ENCODE results near the gene BUD31.
A peak's percentile ranks its signal among the peaks of the same experiment; 100 is the strongest.
"Not testable (repeated sequence)": the region's sequence is repeated elsewhere in the genome, so short reads cannot be mapped to it uniquely, and the experiment has no call there.

Gene BUD31

GRCh38 chr7:99399597-99399996 is 9.2 kb upstream of the BUD31 start:
- no peak for DNase-seq (ENCODE audit: low read depth in 2 of 2)

- no peak for DNase-seq (ENCODE audit: low read depth in 2 of 2)
Observed at GRCh38 chr7:99402854-99403253, 5.9 kb upstream of the BUD31 start.

- no peak for DNase-seq (ENCODE audit: low read depth in 2 of 2)
Observed at GRCh38 chr7:99403764-99404163, 5.0 kb upstream of the BUD31 start.

- no peak for DNase-seq (ENCODE audit: low read depth in 2 of 2)
Observed at GRCh38 chr7:99404235-99404976, 4.4 kb upstream of the BUD31 start.

GRCh38 chr7:99404977-99405320 is 3.8 kb upstream of the BUD31 start:
- no peak for DNase-seq (ENCODE audit: low read depth in 2 of 2)

GRCh38 chr7:99406557-99406956 is 2.2 kb upstream of the BUD31 start:
- no peak for DNase-seq (ENCODE audit: low read depth in 2 of 2)

GRCh38 chr7:99407872-99408378 is 844 bp upstream of the BUD31 start:
- peak in 1 of 2 donors; percentile 40 for DNase-seq (ENCODE audit: low read depth in 2 of 2)

GRCh38 chr7:99409192-99409572 is 413 bp downstream of the BUD31 start:
- no peak for DNase-seq (ENCODE audit: low read depth in 2 of 2)

GRCh38 chr7:99409806-99410205 is 1.0 kb downstream of the BUD31 start:
- no peak for DNase-seq (ENCODE audit: low read depth in 2 of 2)

GRCh38 chr7:99410635-99411034 is 1.9 kb downstream of the BUD31 start:
- DNase-seq (ENCODE audit: low read depth in 2 of 2): no peak

- DNase-seq (ENCODE audit: low read depth in 2 of 2): not testable (repeated sequence)
Observed at GRCh38 chr7:99415513-99416127, 6.9 kb downstream of the BUD31 start.

- no peak for DNase-seq (ENCODE audit: low read depth in 2 of 2)
Observed at GRCh38 chr7:99418260-99418659, 9.5 kb downstream of the BUD31 start.

- no peak for DNase-seq (ENCODE audit: low read depth in 2 of 2)
Observed at GRCh38 chr7:99419323-99420021, 10.7 kb downstream of the BUD31 start.

GRCh38 chr7:99420213-99420612 is 11.4 kb downstream of the BUD31 start:
- DNase-seq (ENCODE audit: low read depth in 2 of 2): no peak

GRCh38 chr7:99420986-99421385 is 12.2 kb downstream of the BUD31 start:
- no peak for DNase-seq (ENCODE audit: low read depth in 2 of 2)

- DNase-seq (ENCODE audit: low read depth in 2 of 2): no peak
Observed at GRCh38 chr7:99422186-99422585, 13.4 kb downstream of the BUD31 start.

GRCh38 chr7:99422625-99423024 is 13.9 kb downstream of the BUD31 start:
- DNase-seq (ENCODE audit: low read depth in 2 of 2): no peak

GRCh38 chr7:99424932-99425730 is 16.4 kb downstream of the BUD31 start:
- no peak for DNase-seq (ENCODE audit: low read depth in 2 of 2)

GRCh38 chr7:99428972-99429566 is 20.3 kb downstream of the BUD31 start:
- no peak for DNase-seq (ENCODE audit: low read depth in 2 of 2)

GRCh38 chr7:99429756-99430155 is 21.0 kb downstream of the BUD31 start:
- no peak for DNase-seq (ENCODE audit: low read depth in 2 of 2)

GRCh38 chr7:99431756-99432540 is 23.2 kb downstream of the BUD31 start:
- DNase-seq (ENCODE audit: low read depth in 2 of 2): not testable (repeated sequence)
